GM12892 (cell line): ENCODE measurements around the gene RTL1.

Source experiments
- DNase-seq: peaks from one replicate; pipeline ENCODE4 v3.0.0; 2011; ENCODE audit not compliant: insufficient read length
- FAIRE-seq: peaks from 2 replicates; lab custom pipeline; 2011; peaks lifted over from hg19 to GRCh38; lab: Jason Lieb, UNC
- POLR2A ChIP-seq: IDR thresholded peaks from 2 replicates; pipeline ENCODE4 v1.6.1; 2011; ENCODE audit warnings: low read depth, low read length, control low read depth
- POLR2AphosphoS5 ChIP-seq: IDR thresholded peaks from 2 replicates; pipeline ENCODE4 v1.6.1; 2011; ENCODE audit warnings: low read depth, low read length, control low read depth
- TAF1 ChIP-seq: IDR thresholded peaks from 2 replicates; pipeline ENCODE4 v1.6.1; 2011; ENCODE audit warnings: low read depth, mild to moderate bottlenecking, control low read depth, low read length, borderline replicate concordance

The RTL1 gene

GRCh38 chr14:100893760-100894159, 9.8 kb downstream of the RTL1 start:
- DNase-seq = no peak
- FAIRE-seq = no peak

GRCh38 chr14:100893228-100893601, 10.3 kb downstream of the RTL1 start:
- DNase-seq (no peak), FAIRE-seq (no peak)
- TF ChIP-seq POLR2AphosphoS5 = no peak
- TF ChIP-seq POLR2A = no peak
- no peak for TF ChIP-seq TAF1

More at GRCh38 chr14:100893760-100894159, 9.8 kb downstream of the RTL1 start:
- TF ChIP-seq TAF1 = no peak
- no peak for TF ChIP-seq POLR2AphosphoS5
- no peak for TF ChIP-seq POLR2A

- FAIRE-seq (no peak), DNase-seq (no peak)
- no peak for TF ChIP-seq POLR2AphosphoS5
- no peak for TF ChIP-seq POLR2A
- TF ChIP-seq TAF1 = no peak
Measured at GRCh38 chr14:100892496-100893227, 10.9 kb downstream of the RTL1 start.

GRCh38 chr14:100891501-100892445, 11.7 kb downstream of the RTL1 start:
- DNase-seq (no peak), FAIRE-seq (no peak)

GRCh38 chr14:100891051-100891450, 12.5 kb downstream of the RTL1 start:
- FAIRE-seq (no peak), DNase-seq (no peak)
- TF ChIP-seq TAF1 (no peak), POLR2AphosphoS5 (no peak), POLR2A (no peak)

More at GRCh38 chr14:100891501-100892445, 11.7 kb downstream of the RTL1 start:
- TF ChIP-seq POLR2AphosphoS5 = no peak
- no peak for TF ChIP-seq TAF1
- no peak for TF ChIP-seq POLR2A

- TF ChIP-seq POLR2AphosphoS5 = no peak
- TF ChIP-seq TAF1 = no peak
- no peak for TF ChIP-seq POLR2A
- FAIRE-seq (no peak), DNase-seq (no peak)
Measured at GRCh38 chr14:100890061-100890850, 13.3 kb downstream of the RTL1 start.

- DNase-seq (no peak), FAIRE-seq (no peak)
Measured at GRCh38 chr14:100889641-100890040, 13.9 kb downstream of the RTL1 start.

GRCh38 chr14:100888789-100889315, 14.7 kb downstream of the RTL1 start:
- no peak for FAIRE-seq
- TF ChIP-seq POLR2AphosphoS5 = no peak

More at GRCh38 chr14:100889641-100890040, 13.9 kb downstream of the RTL1 start:
- TF ChIP-seq TAF1 = no peak
- no peak for TF ChIP-seq POLR2A
- TF ChIP-seq POLR2AphosphoS5 = no peak

GRCh38 chr14:100887728-100888335, 15.7 kb downstream of the RTL1 start:
- no peak for TF ChIP-seq TAF1
- no peak for TF ChIP-seq POLR2AphosphoS5
- TF ChIP-seq POLR2A = no peak
- FAIRE-seq = no peak
- no peak for DNase-seq

More at GRCh38 chr14:100888789-100889315, 14.7 kb downstream of the RTL1 start:
- DNase-seq = no peak

GRCh38 chr14:100885617-100886016, 17.9 kb downstream of the RTL1 start:
- no peak for TF ChIP-seq POLR2A
- TF ChIP-seq POLR2AphosphoS5 = no peak
- TF ChIP-seq TAF1 = no peak
- DNase-seq (no peak), FAIRE-seq (no peak)

- TF ChIP-seq POLR2AphosphoS5 = no peak
- TF ChIP-seq TAF1 = no peak
- FAIRE-seq (no peak), DNase-seq (no peak)
Measured at GRCh38 chr14:100885196-100885595, 18.3 kb downstream of the RTL1 start.
